AG04450 (cell line): ENCODE measurements around the gene PRKAG1. TPM values are rescaled to one million over a fixed set of nuclear protein-coding genes. Genes with fewer than 3 reads are reported as not detected.

ENCODE experiments used
- CTCF ChIA-PET: fragments of 300-600, 350-600 bp; formaldehyde crosslinking; extraction: SDS; loops from one replicate; lab custom pipeline; 2022; ENCODE audit warnings: antibody characterized with exemption, inconsistent platforms; lab: Charles Lee
- POLR2A ChIA-PET: fragments of 350-600 bp; formaldehyde crosslinking; extraction: SDS; loops from one replicate; lab custom pipeline; 2021; ENCODE audit warnings: antibody characterized with exemption, inconsistent platforms; lab: Yijun Ruan, JAX
- DNase-seq: peaks from one replicate; pipeline ENCODE4 v3.0.0-alpha.2; 2011; ENCODE audit warnings: low read depth, low spot score
- H3K27ac ChIP-seq: one replicate; pipeline ENCODE4 v1.5.1; 2012; ENCODE audit warnings: low read depth, low read length, control low read depth
- H3K27me3 ChIP-seq: one replicate; pipeline ENCODE4 v1.6.0; 2012; ENCODE audit warnings: low read length; ENCODE audit not compliant: control insufficient read depth, insufficient read depth
- H3K4me3 ChIP-seq: 2 replicates; pipeline ENCODE4 v1.5.1; 2011; ENCODE audit warnings: mild to moderate bottlenecking, low read depth, low read length, control low read depth
- H3K9me3 ChIP-seq: 2 replicates; pipeline ENCODE4 v1.5.1; 2012; ENCODE audit warnings: low read length; ENCODE audit not compliant: control insufficient read depth, insufficient read depth
- polyA plus RNA-seq: library from polyadenylated mRNA; depleted of rRNA; stranded (reverse); fragments of >200 nt; gene quantifications from 2 replicates; pipeline ENCODE4 v1.2.3, GENCODE V29; 2011
- TF ChIP-seq, protein P1 (sequence below): IDR thresholded peaks from 2 replicates; pipeline ENCODE4 v1.5.1; 2011; ENCODE audit warnings: low read depth, low read length, control low read depth, inconsistent platforms

PRKAG1 gene
- polyA plus RNA-seq, 1 experiment: 130 TPM

DNA sequence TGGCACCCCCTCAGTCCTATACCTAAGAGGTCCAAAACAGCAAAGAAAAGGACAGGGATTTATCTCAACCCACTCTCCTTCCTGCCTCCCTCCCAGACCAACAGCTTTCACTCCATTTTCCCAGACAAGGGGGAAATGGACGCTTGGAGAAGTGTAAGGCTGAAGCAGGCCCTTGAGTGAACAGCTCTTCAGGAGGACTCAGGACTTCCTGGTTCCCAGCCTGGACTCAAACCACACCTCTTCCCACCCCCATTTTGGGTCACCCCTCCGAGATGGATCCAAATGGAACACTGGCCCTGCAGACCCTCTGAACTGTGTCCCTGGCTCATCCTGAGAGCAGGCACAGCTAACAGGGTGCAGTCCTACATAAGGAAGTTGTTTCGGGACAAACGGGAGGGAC, 39.3 kb upstream of the PRKAG1 start:
- POLR2A ChIA-PET: interaction anchor here (1.3 kb wide), 1 partner anchor 74 kb away, joined by 4 read pairs; the partner anchor contains the start of gene TUBA1B
- no peak for DNase-seq
- no peaks in the 10 kb centered on the region; the same call in 1 of the 2 replicates for H3K9me3 ChIP-seq
- CTCF ChIA-PET: interaction anchor here (1.3 to 1.8 kb wide), 3 partner anchors 14 to 72 kb away, joined by 4 to 6 read pairs (median 4); no protein-coding TSS in a partner anchor
- peak overlapping the region; percentile 83 for H3K4me3 ChIP-seq
- H3K27me3 ChIP-seq: no peaks in the 10 kb centered on the region
- TF ChIP-seq, protein P1, sequence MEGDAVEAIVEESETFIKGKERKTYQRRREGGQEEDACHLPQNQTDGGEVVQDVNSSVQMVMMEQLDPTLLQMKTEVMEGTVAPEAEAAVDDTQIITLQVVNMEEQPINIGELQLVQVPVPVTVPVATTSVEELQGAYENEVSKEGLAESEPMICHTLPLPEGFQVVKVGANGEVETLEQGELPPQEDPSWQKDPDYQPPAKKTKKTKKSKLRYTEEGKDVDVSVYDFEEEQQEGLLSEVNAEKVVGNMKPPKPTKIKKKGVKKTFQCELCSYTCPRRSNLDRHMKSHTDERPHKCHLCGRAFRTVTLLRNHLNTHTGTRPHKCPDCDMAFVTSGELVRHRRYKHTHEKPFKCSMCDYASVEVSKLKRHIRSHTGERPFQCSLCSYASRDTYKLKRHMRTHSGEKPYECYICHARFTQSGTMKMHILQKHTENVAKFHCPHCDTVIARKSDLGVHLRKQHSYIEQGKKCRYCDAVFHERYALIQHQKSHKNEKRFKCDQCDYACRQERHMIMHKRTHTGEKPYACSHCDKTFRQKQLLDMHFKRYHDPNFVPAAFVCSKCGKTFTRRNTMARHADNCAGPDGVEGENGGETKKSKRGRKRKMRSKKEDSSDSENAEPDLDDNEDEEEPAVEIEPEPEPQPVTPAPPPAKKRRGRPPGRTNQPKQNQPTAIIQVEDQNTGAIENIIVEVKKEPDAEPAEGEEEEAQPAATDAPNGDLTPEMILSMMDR: no peak
- no peak overlapping the region for H3K27ac ChIP-seq

DNA sequence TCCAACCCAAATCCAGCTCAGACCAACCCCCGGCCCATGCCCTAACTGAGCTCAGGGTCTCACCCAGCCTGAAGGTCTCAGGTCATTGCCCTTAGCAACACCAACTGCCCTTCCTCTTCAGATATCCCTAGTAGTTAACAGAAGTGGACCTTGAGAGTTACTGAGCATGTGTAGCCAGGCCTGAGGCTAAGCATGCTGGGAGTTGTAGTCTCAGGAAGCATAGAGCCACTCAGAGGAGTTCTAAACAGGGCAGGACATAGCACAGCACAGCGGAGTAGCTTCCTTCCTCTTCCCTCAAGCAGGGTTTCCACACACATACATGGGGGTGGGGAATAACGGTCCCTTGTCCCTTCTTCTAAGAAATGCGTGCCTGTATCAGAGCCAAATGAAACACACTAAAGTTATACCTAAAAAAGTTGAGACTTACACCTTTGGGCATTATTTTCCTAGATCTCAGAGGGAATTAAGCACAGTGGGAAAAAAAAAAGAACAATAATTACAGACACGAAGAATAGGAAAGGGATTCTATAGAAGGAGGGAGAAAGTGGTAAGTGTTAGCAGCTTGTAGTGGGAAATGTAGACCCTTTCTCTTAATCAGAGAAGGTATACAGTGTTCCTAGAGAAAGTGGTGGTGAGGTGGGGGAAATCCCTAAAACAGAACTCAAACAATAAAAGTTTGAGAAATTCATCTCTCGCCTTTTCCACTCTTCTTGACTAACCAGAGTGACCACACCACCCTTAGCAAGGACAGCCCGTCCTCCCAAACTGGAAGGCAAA, 37.6 kb upstream of the PRKAG1 start:
- H3K27me3 ChIP-seq: no peaks in the 10 kb centered on the region
- DNase-seq: peak; percentile 49
- ChIA-PET CTCF (interaction anchor here (0.5 to 3.1 kb wide), 4 partner anchors 8 to 97 kb away, joined by 3 to 12 read pairs (median 4); no protein-coding TSS in a partner anchor), POLR2A (interaction anchor here (0.6 to 1.7 kb wide), 3 partner anchors 15 to 75 kb away, joined by 3 to 4 read pairs (median 4); partner anchors contain the start of gene TUBA1B)
- no peak overlapping the region for H3K27ac ChIP-seq
- peak overlapping the region; percentile 83 for H3K4me3 ChIP-seq
- H3K9me3 ChIP-seq: no peaks in the 10 kb centered on the region; the same call in 1 of the 2 replicates
- TF ChIP-seq, protein P1: no peak

DNA sequence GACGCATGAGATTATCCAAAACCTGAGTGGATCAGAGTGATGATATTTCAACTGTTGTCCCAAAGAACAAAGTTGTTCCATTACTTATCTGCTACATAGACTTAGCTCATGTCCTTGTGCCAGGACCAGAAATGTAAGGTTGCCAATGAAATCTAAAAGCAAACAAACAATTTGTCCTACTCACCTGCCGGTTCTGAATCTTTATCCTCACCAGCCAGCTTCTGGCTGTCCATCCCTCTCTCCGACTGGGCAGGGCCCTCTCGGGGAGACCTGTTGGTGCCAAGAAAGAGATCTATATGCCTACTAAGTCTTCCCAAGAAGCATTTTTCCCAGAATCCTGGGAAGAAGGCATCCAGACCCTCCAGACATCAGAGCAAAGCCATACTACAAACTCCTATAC, 36.5 kb upstream of the PRKAG1 start:
- CTCF ChIA-PET: interaction anchor here (1.8 to 3.1 kb wide), 2 partner anchors 9 to 11 kb away, joined by 6 to 12 read pairs; no protein-coding TSS in a partner anchor
- Histone ChIP-seq H3K9me3 (no peaks in the 10 kb centered on the region; the same call in 1 of the 2 replicates), H3K27me3 (no peaks in the 10 kb centered on the region), H3K4me3 (no peak overlapping the region), H3K27ac (no peak overlapping the region)
- TF ChIP-seq, protein P1: no peak
- no peak for DNase-seq
- POLR2A ChIA-PET: interaction anchor here (1.0 to 1.7 kb wide), 2 partner anchors 14 to 76 kb away, joined by 4 read pairs; partner anchors contain the start of gene TUBA1B

DNA sequence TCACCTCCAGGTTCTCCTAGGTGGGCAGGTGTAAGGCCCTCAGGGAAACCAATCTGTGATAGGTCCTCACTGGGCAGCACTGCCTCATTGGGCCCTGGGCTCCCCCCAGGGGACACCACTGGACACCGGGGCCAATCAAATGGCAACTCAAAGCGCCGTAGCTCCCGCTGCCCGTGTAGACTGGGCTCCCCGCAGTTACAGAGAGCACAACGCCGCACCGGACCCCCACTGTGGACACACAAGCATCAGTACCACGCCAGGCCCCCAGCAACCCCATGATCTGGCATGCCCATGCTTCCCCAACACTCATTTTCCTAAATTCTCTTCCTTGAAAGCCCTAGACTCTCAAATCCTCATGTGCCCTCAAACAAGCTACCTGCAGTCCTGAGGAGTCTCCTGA, 35.9 kb upstream of the PRKAG1 start:
- ChIA-PET POLR2A (interaction anchor here (1.7 kb wide), 1 partner anchor 13 kb away, joined by 4 read pairs; no protein-coding TSS in a partner anchor), CTCF (interaction anchor here (1.8 to 3.1 kb wide), 2 partner anchors 9 to 11 kb away, joined by 6 to 12 read pairs; no protein-coding TSS in a partner anchor)
- TF ChIP-seq, protein P1: no peak
- H3K9me3 ChIP-seq: no peaks in the 10 kb centered on the region; the same call in 1 of the 2 replicates
- H3K27me3 ChIP-seq: no peaks in the 10 kb centered on the region
- H3K4me3 ChIP-seq: no peak overlapping the region
- DNase-seq: no peak
- H3K27ac ChIP-seq: no peak overlapping the region
